LNCaP clone FGC (cell line): ENCODE data around the gene WNK2.

Source experiments
- DNase-seq: peaks from one replicate; pipeline ENCODE4 v3.0.0-alpha.2; 2011; ENCODE audit warnings: low read depth
- H3K4me3 ChIP-seq: 2 replicates; pipeline ENCODE4 v1.5.1; 2011; ENCODE audit warnings: mild to moderate bottlenecking, low read depth, low read length, control low read depth
- TF ChIP-seq, protein P1 (sequence below): IDR thresholded peaks from 2 replicates; pipeline ENCODE4 v1.5.1; 2012; ENCODE audit warnings: mild to moderate bottlenecking; ENCODE audit not compliant: control insufficient read depth, insufficient read depth; ENCODE audit errors: extremely low read depth

The WNK2 gene

DNA sequence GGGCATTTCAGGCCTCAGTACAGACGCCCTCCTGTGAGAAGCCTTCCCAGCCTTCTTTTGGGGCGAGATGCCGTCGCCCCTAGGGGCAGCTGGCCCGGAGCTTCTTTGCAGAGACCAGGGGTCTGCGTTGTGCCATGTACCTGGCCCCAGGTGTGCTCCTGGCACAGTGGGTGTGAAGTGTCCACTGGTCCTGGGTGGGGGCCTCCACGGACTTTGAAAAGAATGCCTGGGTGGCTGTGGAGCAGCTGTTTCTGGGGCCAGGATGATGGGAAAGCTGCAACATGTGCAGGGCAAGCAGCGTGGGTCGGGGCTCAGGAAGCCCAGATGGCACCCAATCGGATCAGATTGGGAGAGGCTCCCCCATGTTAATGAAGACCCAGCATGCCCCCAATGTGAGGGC lies 47.8 kb downstream of the WNK2 start:
- DNase-seq = no peak
- TF ChIP-seq, protein P1, sequence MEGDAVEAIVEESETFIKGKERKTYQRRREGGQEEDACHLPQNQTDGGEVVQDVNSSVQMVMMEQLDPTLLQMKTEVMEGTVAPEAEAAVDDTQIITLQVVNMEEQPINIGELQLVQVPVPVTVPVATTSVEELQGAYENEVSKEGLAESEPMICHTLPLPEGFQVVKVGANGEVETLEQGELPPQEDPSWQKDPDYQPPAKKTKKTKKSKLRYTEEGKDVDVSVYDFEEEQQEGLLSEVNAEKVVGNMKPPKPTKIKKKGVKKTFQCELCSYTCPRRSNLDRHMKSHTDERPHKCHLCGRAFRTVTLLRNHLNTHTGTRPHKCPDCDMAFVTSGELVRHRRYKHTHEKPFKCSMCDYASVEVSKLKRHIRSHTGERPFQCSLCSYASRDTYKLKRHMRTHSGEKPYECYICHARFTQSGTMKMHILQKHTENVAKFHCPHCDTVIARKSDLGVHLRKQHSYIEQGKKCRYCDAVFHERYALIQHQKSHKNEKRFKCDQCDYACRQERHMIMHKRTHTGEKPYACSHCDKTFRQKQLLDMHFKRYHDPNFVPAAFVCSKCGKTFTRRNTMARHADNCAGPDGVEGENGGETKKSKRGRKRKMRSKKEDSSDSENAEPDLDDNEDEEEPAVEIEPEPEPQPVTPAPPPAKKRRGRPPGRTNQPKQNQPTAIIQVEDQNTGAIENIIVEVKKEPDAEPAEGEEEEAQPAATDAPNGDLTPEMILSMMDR = no peak
- no peak overlapping the region for H3K4me3 ChIP-seq

DNA sequence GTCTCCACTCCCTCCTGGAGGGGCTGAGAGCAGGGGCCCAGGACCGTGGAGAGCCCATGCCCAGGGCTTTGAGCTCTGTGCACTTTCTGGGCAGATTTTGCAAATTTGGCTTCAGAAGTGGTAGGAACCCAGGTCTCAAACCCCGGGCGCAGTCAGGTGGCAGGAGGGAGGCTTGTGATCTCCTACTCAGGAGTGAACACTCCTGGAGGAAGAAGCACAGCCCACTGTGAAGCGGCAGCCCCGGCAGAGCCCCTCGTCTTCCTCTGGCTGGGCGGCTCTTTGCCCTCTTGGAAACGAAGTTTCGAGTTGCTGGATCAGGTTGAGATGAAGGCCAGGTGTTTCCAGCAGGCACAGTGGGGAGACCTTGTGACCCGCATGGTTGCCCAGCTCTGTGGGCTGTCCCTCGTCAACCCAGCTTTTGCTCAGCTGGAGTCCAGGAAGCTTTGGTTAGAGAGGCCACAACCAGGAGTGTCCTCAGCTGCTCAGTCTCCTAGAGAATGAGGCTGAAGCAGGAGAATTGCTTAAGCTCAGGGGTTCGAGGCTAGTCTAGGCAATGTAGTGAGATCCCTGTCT lies 48.5 kb downstream of the WNK2 start:
- TF ChIP-seq, protein P1 = no peak
- no peak overlapping the region for H3K4me3 ChIP-seq
- DNase-seq = no peak

DNA sequence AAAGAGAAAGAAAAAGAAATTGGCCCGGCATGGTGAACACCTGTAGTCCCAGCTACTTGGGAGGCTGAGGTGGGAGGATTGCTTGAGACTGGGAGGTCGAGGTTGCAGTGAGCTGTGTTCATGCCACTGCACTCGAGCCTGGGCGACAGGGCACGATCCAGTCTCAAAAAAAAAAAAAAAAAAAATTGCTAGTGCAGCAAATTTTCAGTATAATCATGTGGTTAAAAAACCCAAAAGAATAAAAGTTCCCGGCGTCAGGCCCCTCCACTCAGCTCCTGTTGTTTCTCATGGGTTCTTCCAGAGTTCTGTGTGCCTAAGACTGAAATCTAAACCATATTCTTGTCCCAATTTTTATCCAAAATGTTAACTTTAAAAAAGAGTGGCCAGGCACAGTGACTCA lies 49.1 kb downstream of the WNK2 start:
- no peak for DNase-seq
- TF ChIP-seq, protein P1 = no peak
- H3K4me3 ChIP-seq = no peak overlapping the region

DNA sequence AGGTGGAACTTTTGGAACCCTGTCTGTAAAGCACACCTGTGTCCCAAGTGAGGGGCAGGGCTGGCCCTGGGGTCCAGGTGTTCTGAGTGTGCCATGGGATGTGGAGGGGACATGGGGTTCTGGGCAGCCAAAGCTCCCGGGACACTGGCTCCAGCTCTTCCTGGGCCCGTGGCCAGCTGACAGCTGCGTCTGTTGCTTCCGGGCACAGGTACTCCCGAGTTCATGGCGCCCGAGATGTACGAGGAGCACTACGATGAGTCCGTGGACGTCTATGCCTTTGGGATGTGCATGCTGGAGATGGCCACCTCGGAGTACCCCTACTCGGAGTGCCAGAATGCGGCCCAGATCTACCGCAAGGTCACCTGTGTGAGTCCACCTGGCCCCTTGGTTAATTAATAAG lies 50.7 kb downstream of the WNK2 start:
- DNase-seq = no peak
- no peak overlapping the region for H3K4me3 ChIP-seq
- TF ChIP-seq, protein P1 = no peak

DNA sequence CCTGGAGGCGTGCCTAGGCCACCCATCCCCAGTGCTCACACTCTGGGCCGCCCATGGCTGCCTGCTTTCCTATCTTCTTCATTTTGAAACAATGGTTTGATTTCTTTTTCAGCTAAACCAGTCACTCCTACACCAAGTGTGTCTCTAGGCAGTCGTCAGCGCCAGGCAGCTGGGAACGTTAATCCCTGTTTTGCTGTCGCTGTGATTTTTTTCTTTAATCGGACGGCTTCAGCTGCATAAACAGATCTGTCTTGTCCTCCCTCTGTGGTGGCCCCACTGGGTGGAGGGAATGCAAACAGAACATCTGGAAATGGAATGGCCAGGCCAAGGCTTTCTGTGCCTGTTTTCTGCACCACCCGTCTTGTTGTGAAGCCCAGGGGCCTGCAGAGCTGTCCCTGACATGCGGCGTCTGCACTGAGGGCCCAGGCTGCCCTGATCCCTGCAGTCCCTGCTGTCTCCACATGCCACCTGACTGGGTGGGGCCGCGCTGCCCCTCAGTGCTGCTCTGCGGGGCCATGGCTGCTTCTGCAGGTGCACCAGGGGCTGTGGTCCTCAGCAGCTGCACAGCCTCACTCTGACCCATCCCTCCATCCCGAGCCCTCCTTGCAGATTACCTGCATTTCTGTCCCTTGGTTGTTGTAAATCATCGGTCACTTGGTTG lies 51.5 kb downstream of the WNK2 start:
- no peak for DNase-seq
- H3K4me3 ChIP-seq = no peak overlapping the region
- TF ChIP-seq, protein P1 = no peak

DNA sequence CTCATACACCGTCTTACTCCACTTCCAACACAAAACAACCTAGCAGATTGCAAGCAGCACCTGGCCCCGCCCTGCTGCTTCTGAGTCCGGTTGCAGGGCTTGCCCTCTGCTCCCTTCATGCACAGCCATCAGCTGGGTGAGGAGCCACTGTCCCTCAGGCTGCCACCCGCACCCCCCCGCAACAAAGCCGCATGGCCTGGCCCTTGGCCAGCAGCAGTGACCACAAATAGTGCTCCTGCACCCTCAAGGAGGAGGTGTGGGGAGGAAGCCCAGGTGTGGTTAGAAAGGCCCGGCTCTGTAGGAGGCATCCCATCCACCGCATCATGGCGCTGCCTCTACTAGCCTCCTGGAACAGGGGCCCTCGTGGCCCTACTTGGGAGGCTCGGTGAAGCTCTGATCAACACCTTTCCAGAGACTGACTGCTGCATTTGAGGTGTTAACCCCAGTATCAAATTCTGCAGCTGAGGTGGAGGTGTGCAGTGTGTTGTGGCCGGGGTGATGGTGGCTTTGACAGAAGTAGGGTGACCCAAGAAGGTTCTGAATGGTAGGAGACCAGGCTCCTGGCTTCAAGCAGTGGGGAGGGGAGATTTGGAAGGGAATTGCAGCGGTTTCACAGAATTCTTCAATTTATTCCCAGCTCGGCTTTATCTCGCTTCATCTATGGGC lies 52.7 kb downstream of the WNK2 start:
- no peak overlapping the region for H3K4me3 ChIP-seq
- TF ChIP-seq, protein P1 = no peak
- no peak for DNase-seq

DNA sequence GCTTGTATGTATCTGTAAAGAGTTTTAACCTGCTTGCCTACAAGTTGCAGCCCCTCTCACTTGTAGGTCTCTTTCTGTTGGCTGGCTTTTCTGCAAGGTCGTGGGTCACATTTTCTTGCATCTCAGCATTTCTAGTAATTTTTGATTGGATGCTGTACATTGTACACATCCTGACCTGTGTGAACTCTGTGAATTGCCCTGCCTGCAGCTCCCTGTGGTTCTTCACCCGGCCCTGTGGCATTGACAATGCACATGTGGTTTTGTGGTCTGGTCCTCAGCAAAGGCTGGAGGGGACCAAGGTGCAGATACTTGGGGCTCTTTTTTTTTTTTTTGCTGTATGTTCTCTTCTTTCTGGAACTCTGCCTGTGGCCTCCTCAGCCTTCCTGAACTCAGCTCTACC lies 53.6 kb downstream of the WNK2 start:
- H3K4me3 ChIP-seq = no peak overlapping the region
- TF ChIP-seq, protein P1 = no peak
- no peak for DNase-seq
